Keratinocyte (primary cell): ENCODE measurements around the gene STN1.

Source experiments
- CTCF ChIP-seq, 3 experiments: IDR thresholded peaks in 1 of 3; conservative IDR thresholded peaks in 1 of 3; optimal IDR thresholded peaks in 1 of 3; 2 replicates in 2 of 3; 3 replicates in 1 of 3; pipeline versions ENCODE3 to v1.5.1; 2011; ENCODE audit warnings: low read length in 3 of 3, mild to moderate bottlenecking in 3 of 3, moderate library complexity in 2 of 3, control low read depth in 1 of 3, inconsistent platforms in 1 of 3; ENCODE audit not compliant: insufficient read depth in 2 of 3; ENCODE audit errors: extremely low read depth in 1 of 3
- EZH2 ChIP-seq: IDR thresholded peaks from one replicate; pipeline ENCODE4 v1.6.1; 2012; ENCODE audit warnings: inconsistent platforms, mild to moderate bottlenecking, low read length, moderate library complexity

GRCh38 chr10:103850572-103850895, 67.5 kb downstream of the STN1 start:
- TF ChIP-seq CTCF (optimal IDR thresholded peaks at IDR 0.05 in 1 of 3, IDR thresholded peaks at IDR 0.05 in 1 of 3, conservative IDR thresholded peaks at IDR 0.05 in 1 of 3; ENCODE audit: extremely low read depth in 1 of 3, insufficient read depth in 2 of 3, low read length in 3 of 3) (no peak), EZH2 (no peak)
